H9 (cell line): ENCODE measurements around the gene HCRT. TPM values are rescaled to one million over a fixed set of nuclear protein-coding genes. Genes with fewer than 3 reads are reported as not detected.

Source experiments
- DNase-seq: peaks from one replicate; pipeline ENCODE4 v3.0.0-alpha.2; 2017
- H2AFZ ChIP-seq: one replicate; pipeline ENCODE4 v1.6.1; 2013; ENCODE audit warnings: mild to moderate bottlenecking, low read length, control low read depth, moderate library complexity
- H2AK5ac ChIP-seq: 2 replicates; pipeline ENCODE4 v1.6.1; 2013; ENCODE audit warnings: low read length, control low read depth, mixed read lengths; ENCODE audit not compliant: insufficient read length
- H2BK120ac ChIP-seq: one replicate; pipeline ENCODE4 v1.6.1; 2013; ENCODE audit warnings: low read depth, mild to moderate bottlenecking, low read length, control low read depth, inconsistent platforms; ENCODE audit not compliant: poor library complexity, severe bottlenecking
- H2BK12ac ChIP-seq: 2 replicates; pipeline ENCODE4 v1.6.1; 2013; ENCODE audit warnings: low read length, control low read depth, mixed read lengths, low read depth; ENCODE audit not compliant: insufficient read length
- H2BK15ac ChIP-seq: 2 replicates; pipeline ENCODE4 v1.6.1; 2013; ENCODE audit warnings: low read depth, low read length, control low read depth
- H2BK20ac ChIP-seq: one replicate; pipeline ENCODE4 v1.6.1; 2013; ENCODE audit warnings: low read depth, mild to moderate bottlenecking, low read length, control low read depth, inconsistent platforms; ENCODE audit not compliant: poor library complexity, severe bottlenecking
- H2BK5ac ChIP-seq: 2 replicates; pipeline ENCODE4 v1.6.1; 2013; ENCODE audit warnings: low read length, control low read depth, mixed read lengths; ENCODE audit not compliant: insufficient read length
- H3K14ac ChIP-seq: 2 replicates; pipeline ENCODE4 v1.6.1; 2013; ENCODE audit warnings: low read length, control low read depth; ENCODE audit not compliant: insufficient read depth
- H3K18ac ChIP-seq: 2 replicates; pipeline ENCODE4 v1.6.1; 2013; ENCODE audit warnings: low read depth, mild to moderate bottlenecking, mixed read lengths, low read length, control low read depth; ENCODE audit not compliant: insufficient read length
- H3K23ac ChIP-seq: 2 replicates; pipeline ENCODE4 v1.6.1; 2013; ENCODE audit warnings: low read length, control low read depth, mixed read lengths, low read depth; ENCODE audit not compliant: insufficient read length
- H3K23me2 ChIP-seq: 2 replicates; pipeline ENCODE4 v1.6.1; 2013; ENCODE audit warnings: low read depth, mild to moderate bottlenecking, mixed read lengths, low read length, control low read depth; ENCODE audit not compliant: insufficient read length, poor library complexity, severe bottlenecking
- H3K27ac ChIP-seq: 2 replicates; pipeline ENCODE4 v1.5.1; 2013; ENCODE audit warnings: low read length, control low read depth, mixed read lengths, low read depth; ENCODE audit not compliant: insufficient read length
- H3K27me3 ChIP-seq: 2 replicates; pipeline ENCODE4 v1.6.1; 2013; ENCODE audit warnings: low read length, control low read depth, inconsistent platforms; ENCODE audit not compliant: insufficient read depth
- H3K4ac ChIP-seq: 2 replicates; pipeline ENCODE4 v1.6.1; 2013; ENCODE audit warnings: low read depth, mild to moderate bottlenecking, control low read depth, inconsistent platforms, low read length, moderate library complexity
- H3K4me1 ChIP-seq: 2 replicates; pipeline ENCODE4 v1.6.1; 2013; ENCODE audit warnings: low read length, control low read depth, inconsistent platforms; ENCODE audit not compliant: insufficient read depth
- H3K4me2 ChIP-seq: 2 replicates; pipeline ENCODE4 v1.6.1; 2013; ENCODE audit warnings: low read length, control low read depth, mixed read lengths; ENCODE audit not compliant: insufficient read length, insufficient read depth
- H3K56ac ChIP-seq: 2 replicates; pipeline ENCODE4 v1.6.1; 2013; ENCODE audit warnings: low read depth, mild to moderate bottlenecking, mixed read lengths, low read length, control low read depth; ENCODE audit not compliant: insufficient read length
- H3K79me1 ChIP-seq: 2 replicates; pipeline ENCODE4 v1.6.1; 2013; ENCODE audit warnings: low read depth, mild to moderate bottlenecking, moderate library complexity, low read length, control low read depth, inconsistent platforms; ENCODE audit not compliant: insufficient read depth, poor library complexity, severe bottlenecking
- H3K79me2 ChIP-seq: 2 replicates; pipeline ENCODE4 v1.6.1; 2013; ENCODE audit warnings: low read length, control low read depth, inconsistent platforms; ENCODE audit not compliant: insufficient read depth
- H3K9ac ChIP-seq: 2 replicates; pipeline ENCODE4 v1.6.1; 2013; ENCODE audit warnings: low read length, control low read depth, mixed read lengths; ENCODE audit not compliant: insufficient read length; ENCODE audit errors: extremely low read depth
- H3K9me3 ChIP-seq: one replicate; pipeline ENCODE4 v1.6.1; 2013; ENCODE audit warnings: low read depth, low read length, inconsistent platforms; ENCODE audit not compliant: control insufficient read depth
- H3T11ph ChIP-seq: one replicate; pipeline ENCODE4 v1.6.1; 2013; ENCODE audit warnings: mild to moderate bottlenecking, low read length, control low read depth, inconsistent platforms
- H4K20me1 ChIP-seq: one replicate; pipeline ENCODE4 v1.6.1; 2013; ENCODE audit not compliant: control insufficient read depth, insufficient read length, insufficient read depth
- H4K5ac ChIP-seq: 2 replicates; pipeline ENCODE4 v1.6.1; 2013; ENCODE audit warnings: low read depth, mild to moderate bottlenecking, mixed read lengths, low read length, control low read depth; ENCODE audit not compliant: insufficient read length
- H4K8ac ChIP-seq: replicated peaks from 2 replicates; pipeline ENCODE4 v1.6.1; 2013; ENCODE audit warnings: low read length, control low read depth, mixed read lengths, low read depth; ENCODE audit not compliant: insufficient read length
- H4K91ac ChIP-seq: 2 replicates; pipeline ENCODE4 v1.6.1; 2013; ENCODE audit warnings: low read depth, mild to moderate bottlenecking, moderate library complexity, mixed read lengths, low read length, control low read depth; ENCODE audit not compliant: insufficient read length
- H3K27ac Mint-ChIP-seq, 3 experiments: 2 replicates in 2 of 3; 3 replicates in 1 of 3; pipeline ENCODE4 v1.8.0; 2020 to 2021; ENCODE audit warnings: mixed read lengths in 3 of 3, mild to moderate bottlenecking in 1 of 3, moderate library complexity in 1 of 3
- H3K27me3 Mint-ChIP-seq: 2 replicates; pipeline ENCODE4 v1.8.0; 2021; ENCODE audit warnings: low read depth, mild to moderate bottlenecking, moderate library complexity, mixed read lengths
- H3K36me3 Mint-ChIP-seq, 3 experiments: 2 replicates in 2 of 3; 3 replicates in 1 of 3; pipeline ENCODE4 v1.8.0; 2020 to 2021; ENCODE audit warnings: low read depth in 3 of 3, mixed read lengths in 3 of 3; ENCODE audit not compliant: insufficient read depth in 1 of 3
- H3K4me1 Mint-ChIP-seq, 2 experiments: 2 replicates each; pipeline ENCODE4 v1.8.0; 2020; ENCODE audit warnings: mixed read lengths in 2 of 2
- H3K4me3 Mint-ChIP-seq, 2 experiments: 2 replicates in 1 of 2; 3 replicates in 1 of 2; pipeline ENCODE4 v1.8.0; 2020 to 2021; ENCODE audit warnings: mild to moderate bottlenecking in 2 of 2, mixed read lengths in 2 of 2, moderate library complexity in 1 of 2
- H3K9me3 Mint-ChIP-seq, 2 experiments: 2 replicates in 1 of 2; 3 replicates in 1 of 2; pipeline ENCODE4 v1.8.0; 2020; ENCODE audit warnings: mild to moderate bottlenecking in 2 of 2, mixed read lengths in 2 of 2, moderate library complexity in 1 of 2
- WGBS: extraction: QIAGEN DNeasy Blood & Tissue Kit; methylation state at CpG from one replicate; pipeline ENCODE4 v1.1.7; 2013; ENCODE audit warnings: missing lambda C conversion rate, low lambda C conversion rate, mixed read lengths; ENCODE audit not compliant: insufficient read length; ENCODE audit errors: extremely low coverage; 5-methylcytosine and 5-hydroxymethylcytosine counted together
- total RNA-seq: library from RNA; stranded (reverse); gene quantifications from 2 replicates; pipeline ENCODE4 v1.2.1, GENCODE V29; 2021
- TF ChIP-seq, protein P1 (sequence below): fragments of 200-600 bp; sonication (generic); conservative IDR thresholded peaks from 3 replicates; pipeline ENCODE4 v1.8.0; 2021; ENCODE audit warnings: antibody characterized with exemption, mild to moderate bottlenecking

HCRT gene
- total RNA-seq, 1 experiment from 2014 or later: not detected

DNA sequence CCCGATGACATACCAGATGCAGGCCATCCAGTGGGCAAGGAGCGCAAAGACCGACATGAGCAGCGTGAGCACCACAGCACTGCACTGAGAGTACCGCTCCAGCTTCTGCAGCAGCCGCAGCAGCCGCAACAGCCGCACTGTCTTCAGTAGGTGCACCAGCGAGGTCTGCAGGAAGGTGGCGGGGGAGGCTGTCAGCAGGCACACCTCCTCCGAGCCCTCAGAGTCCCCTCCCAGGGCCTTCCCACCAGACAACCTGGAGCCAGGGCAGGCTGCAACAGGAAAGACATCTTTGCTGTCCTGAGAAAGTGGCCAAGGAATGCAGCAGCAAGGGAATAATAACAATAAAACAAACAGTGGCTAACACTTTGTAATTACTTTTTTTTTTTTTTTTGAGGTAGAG, 13.4 kb downstream of the HCRT start:
- Mint-ChIP-seq H3K9me3 (no peaks in the 10 kb centered on the region), H3K27me3 (peaks cover 8% of the 10 kb centered on the region), H3K36me3 (no peaks in the 10 kb centered on the region; a peak in 1 of 7 replicates), H3K4me3 (no peak overlapping the region), H3K4me1 (no peaks in the 10 kb centered on the region; a peak in 1 of 4 replicates), H3K27ac (no peak overlapping the region)
- Histone ChIP-seq H3K79me2 (no peaks in the 10 kb centered on the region), H2AFZ (no peak overlapping the region), H3K9me3 (no peaks in the 10 kb centered on the region), H4K8ac (no peak overlapping the region), H3K4me2 (no peak overlapping the region), H2BK5ac (no peak overlapping the region), H3K4me1 (no peaks in the 10 kb centered on the region), H3K23me2 (no peaks in the 10 kb centered on the region), H3T11ph (no peak overlapping the region), H2BK20ac (no peak overlapping the region), H4K91ac (no peak overlapping the region), H3K4ac (no peak overlapping the region), H2BK15ac (no peak overlapping the region), H3K18ac (no peak overlapping the region), H3K9ac (no peak overlapping the region), H3K56ac (no peak overlapping the region), H3K79me1 (no peaks in the 10 kb centered on the region), H4K20me1 (peaks cover 3% of the 10 kb centered on the region), H2BK12ac (no peak overlapping the region), H2BK120ac (no peak overlapping the region), H3K27me3 (no peaks in the 10 kb centered on the region), H3K14ac (no peak overlapping the region; the same call in 1 of the 2 replicates), H3K27ac (no peak overlapping the region), H3K23ac (no peak overlapping the region), H2AK5ac (no peak overlapping the region), H4K5ac (no peak overlapping the region)
- peak; percentile 78 for DNase-seq
- WGBS: no CpG with 5 or more reads among the region's 11 CpGs
- TF ChIP-seq, protein P1, sequence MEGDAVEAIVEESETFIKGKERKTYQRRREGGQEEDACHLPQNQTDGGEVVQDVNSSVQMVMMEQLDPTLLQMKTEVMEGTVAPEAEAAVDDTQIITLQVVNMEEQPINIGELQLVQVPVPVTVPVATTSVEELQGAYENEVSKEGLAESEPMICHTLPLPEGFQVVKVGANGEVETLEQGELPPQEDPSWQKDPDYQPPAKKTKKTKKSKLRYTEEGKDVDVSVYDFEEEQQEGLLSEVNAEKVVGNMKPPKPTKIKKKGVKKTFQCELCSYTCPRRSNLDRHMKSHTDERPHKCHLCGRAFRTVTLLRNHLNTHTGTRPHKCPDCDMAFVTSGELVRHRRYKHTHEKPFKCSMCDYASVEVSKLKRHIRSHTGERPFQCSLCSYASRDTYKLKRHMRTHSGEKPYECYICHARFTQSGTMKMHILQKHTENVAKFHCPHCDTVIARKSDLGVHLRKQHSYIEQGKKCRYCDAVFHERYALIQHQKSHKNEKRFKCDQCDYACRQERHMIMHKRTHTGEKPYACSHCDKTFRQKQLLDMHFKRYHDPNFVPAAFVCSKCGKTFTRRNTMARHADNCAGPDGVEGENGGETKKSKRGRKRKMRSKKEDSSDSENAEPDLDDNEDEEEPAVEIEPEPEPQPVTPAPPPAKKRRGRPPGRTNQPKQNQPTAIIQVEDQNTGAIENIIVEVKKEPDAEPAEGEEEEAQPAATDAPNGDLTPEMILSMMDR: 0 out of 3 replicates have a peak, but pooled peaks have one; percentile 20
